ENCODE results near the gene ASRGL1. TPM values are rescaled to one million over a fixed set of nuclear protein-coding genes. Genes with fewer than 3 reads are reported as not detected.
"Not testable (repeated sequence)": the region's sequence is repeated elsewhere in the genome, so short reads cannot be mapped to it uniquely, and the experiment has no call there.

The ASRGL1 gene
- total RNA-seq, 2 experiments from 2014 or later = 9.2 to 10.2 TPM

DNA sequence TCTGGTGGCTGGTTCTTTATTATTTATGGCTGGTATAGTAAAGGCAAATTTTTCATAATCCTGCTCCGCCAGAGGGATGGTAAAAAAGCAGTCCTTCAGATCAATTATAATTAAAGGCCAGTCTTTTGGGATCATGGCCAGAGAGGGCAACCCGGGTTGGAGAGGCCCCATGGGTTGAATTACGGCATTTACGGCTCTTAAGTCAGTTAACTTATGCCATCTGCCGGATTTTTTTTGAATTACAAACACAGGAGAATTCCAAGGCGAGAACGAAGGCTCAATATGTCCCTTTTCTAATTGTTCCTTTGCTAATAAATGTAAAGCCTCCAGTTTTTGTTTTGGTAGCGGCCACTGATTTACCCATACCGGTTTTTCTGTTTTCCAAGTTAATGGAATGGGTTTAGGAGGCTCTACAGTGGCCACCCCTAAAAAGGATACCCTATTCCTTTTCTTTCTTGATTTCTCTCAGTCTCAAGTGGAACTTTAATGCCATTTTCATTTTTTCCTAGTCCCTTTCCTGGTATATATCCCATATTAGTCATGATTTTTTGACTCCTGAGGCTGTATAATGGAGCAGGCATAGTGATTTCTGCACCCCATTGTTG is 41.3 kb downstream of the ASRGL1 start:
- BruUV-seq (replicated peaks); H3K9me3 ChIP-seq (ENCODE audit: low read length); H3K4me1 ChIP-seq (ENCODE audit: insufficient read depth, low read length, poor library complexity, severe bottlenecking); H3K4me3 ChIP-seq (ENCODE audit: low read depth, low read length, poor library complexity, severe bottlenecking); H4K20me1 ChIP-seq (ENCODE audit: insufficient read depth, low read length); H3K9me2 ChIP-seq (ENCODE audit: insufficient read depth, low read length); POLR2A ChIA-PET; H3K79me2 ChIP-seq (ENCODE audit: insufficient read depth, low read depth, low read length); CTCF ChIA-PET (ENCODE audit: unreplicated experiment); H3K4me2 ChIP-seq (ENCODE audit: low read length); H2AFZ ChIP-seq (ENCODE audit: low read length); H3K27ac ChIP-seq (ENCODE audit: low read depth, low read length, poor library complexity, severe bottlenecking); H3K36me3 ChIP-seq (ENCODE audit: insufficient read depth, low read length): not testable (repeated sequence)
- intact Hi-C loops (cut with micrococcal nuclease; ENCODE audit: unreplicated experiment) = loop anchor here (2.0 kb wide), 2 partner anchors 38 to 208 kb away; no protein-coding TSS in a partner anchor
- TF ChIP-seq, protein P1, sequence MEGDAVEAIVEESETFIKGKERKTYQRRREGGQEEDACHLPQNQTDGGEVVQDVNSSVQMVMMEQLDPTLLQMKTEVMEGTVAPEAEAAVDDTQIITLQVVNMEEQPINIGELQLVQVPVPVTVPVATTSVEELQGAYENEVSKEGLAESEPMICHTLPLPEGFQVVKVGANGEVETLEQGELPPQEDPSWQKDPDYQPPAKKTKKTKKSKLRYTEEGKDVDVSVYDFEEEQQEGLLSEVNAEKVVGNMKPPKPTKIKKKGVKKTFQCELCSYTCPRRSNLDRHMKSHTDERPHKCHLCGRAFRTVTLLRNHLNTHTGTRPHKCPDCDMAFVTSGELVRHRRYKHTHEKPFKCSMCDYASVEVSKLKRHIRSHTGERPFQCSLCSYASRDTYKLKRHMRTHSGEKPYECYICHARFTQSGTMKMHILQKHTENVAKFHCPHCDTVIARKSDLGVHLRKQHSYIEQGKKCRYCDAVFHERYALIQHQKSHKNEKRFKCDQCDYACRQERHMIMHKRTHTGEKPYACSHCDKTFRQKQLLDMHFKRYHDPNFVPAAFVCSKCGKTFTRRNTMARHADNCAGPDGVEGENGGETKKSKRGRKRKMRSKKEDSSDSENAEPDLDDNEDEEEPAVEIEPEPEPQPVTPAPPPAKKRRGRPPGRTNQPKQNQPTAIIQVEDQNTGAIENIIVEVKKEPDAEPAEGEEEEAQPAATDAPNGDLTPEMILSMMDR (conservative IDR thresholded peaks at IDR 0.05; ENCODE audit: low read length) = peak; percentile 68
- DNase-seq (ENCODE audit: low spot score) = peak; percentile 60

DNA sequence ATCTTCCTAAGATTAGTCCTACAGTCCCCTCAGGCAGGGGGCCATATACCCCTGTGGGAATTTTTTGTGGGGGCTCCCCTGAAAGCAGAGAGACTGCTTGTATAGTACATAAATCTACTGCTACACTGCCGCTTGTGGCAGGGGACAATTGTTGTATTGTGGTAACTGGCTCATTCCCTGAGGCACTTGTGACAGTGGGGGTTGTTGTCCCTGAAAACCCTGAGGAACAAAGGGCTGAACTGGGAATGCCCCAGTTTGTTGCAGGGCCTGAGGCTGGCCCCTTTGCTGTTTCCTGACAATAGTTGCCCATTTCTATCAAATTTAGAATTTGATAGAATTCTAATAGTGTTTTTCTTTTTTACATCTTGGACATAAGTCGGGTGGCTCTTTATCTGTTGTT is 42.3 kb downstream of the ASRGL1 start:
- H3K9me3 ChIP-seq (ENCODE audit: low read length); H3K4me3 ChIP-seq (ENCODE audit: low read depth, low read length, poor library complexity, severe bottlenecking); BruUV-seq (replicated peaks); DNase-seq (ENCODE audit: low spot score); H3K36me3 ChIP-seq (ENCODE audit: insufficient read depth, low read length); H2AFZ ChIP-seq (ENCODE audit: low read length); H3K9me2 ChIP-seq (ENCODE audit: insufficient read depth, low read length); H3K79me2 ChIP-seq (ENCODE audit: insufficient read depth, low read depth, low read length); H4K20me1 ChIP-seq (ENCODE audit: insufficient read depth, low read length); POLR2A ChIA-PET; CTCF ChIA-PET (ENCODE audit: unreplicated experiment); H3K4me1 ChIP-seq (ENCODE audit: insufficient read depth, low read length, poor library complexity, severe bottlenecking); H3K4me2 ChIP-seq (ENCODE audit: low read length); H3K27ac ChIP-seq (ENCODE audit: low read depth, low read length, poor library complexity, severe bottlenecking): not testable (repeated sequence)
- intact Hi-C loops (cut with micrococcal nuclease; ENCODE audit: unreplicated experiment) = loop anchor here (2.0 kb wide), 2 partner anchors 39 to 209 kb away; no protein-coding TSS in a partner anchor

GRCh38 chr11:62380821-62381245 is 43.6 kb downstream of the ASRGL1 start:
- BruUV-seq (replicated peaks); CTCF ChIA-PET (ENCODE audit: unreplicated experiment); H3K36me3 ChIP-seq (ENCODE audit: insufficient read depth, low read length); H3K27ac ChIP-seq (ENCODE audit: low read depth, low read length, poor library complexity, severe bottlenecking); H3K79me2 ChIP-seq (ENCODE audit: insufficient read depth, low read depth, low read length); H3K9me3 ChIP-seq (ENCODE audit: low read length); intact Hi-C loops (cut with micrococcal nuclease; ENCODE audit: unreplicated experiment); H4K20me1 ChIP-seq (ENCODE audit: insufficient read depth, low read length); H3K4me3 ChIP-seq (ENCODE audit: low read depth, low read length, poor library complexity, severe bottlenecking); H2AFZ ChIP-seq (ENCODE audit: low read length); H3K9me2 ChIP-seq (ENCODE audit: insufficient read depth, low read length); POLR2A ChIA-PET; H3K4me1 ChIP-seq (ENCODE audit: insufficient read depth, low read length, poor library complexity, severe bottlenecking); H3K4me2 ChIP-seq (ENCODE audit: low read length): not testable (repeated sequence)
- TF ChIP-seq, protein P1 (conservative IDR thresholded peaks at IDR 0.05; ENCODE audit: low read length) = peak; percentile 83
- DNase-seq (ENCODE audit: low spot score) = peak; percentile 75

All from OCI-LY7 (cell line).